CD4-positive, alpha-beta T cell treated with Interleukin-17A for 4 hours (primary cell): ENCODE results near the gene PURA.
A peak's percentile ranks its signal among the peaks of the same experiment; 100 is the strongest.

Experiments
- DNase-seq: peaks from one replicate; pipeline ENCODE4 v3.0.0-alpha.2; 2020; ENCODE audit warnings: mixed read lengths

PURA gene

GRCh38 chr5:140109759-140110645 lies 3.9 kb upstream of the PURA start:
- DNase-seq: no peak

DNA sequence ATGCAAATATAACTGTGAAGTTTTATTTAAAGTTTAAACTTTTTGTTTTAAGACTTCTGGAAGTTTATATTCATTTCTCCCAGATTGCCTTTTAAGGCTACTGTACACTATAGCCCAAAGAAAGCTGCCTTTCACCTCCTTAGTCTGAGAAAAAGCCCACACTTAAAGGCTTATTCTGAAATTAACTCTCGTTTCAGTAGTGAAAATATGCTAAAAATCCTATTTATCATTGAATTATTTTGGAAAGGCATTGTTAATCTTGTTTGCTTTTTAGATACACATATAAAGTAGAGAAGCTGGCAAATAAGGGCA lies 3.3 kb upstream of the PURA start:
- DNase-seq: no peak

DNA sequence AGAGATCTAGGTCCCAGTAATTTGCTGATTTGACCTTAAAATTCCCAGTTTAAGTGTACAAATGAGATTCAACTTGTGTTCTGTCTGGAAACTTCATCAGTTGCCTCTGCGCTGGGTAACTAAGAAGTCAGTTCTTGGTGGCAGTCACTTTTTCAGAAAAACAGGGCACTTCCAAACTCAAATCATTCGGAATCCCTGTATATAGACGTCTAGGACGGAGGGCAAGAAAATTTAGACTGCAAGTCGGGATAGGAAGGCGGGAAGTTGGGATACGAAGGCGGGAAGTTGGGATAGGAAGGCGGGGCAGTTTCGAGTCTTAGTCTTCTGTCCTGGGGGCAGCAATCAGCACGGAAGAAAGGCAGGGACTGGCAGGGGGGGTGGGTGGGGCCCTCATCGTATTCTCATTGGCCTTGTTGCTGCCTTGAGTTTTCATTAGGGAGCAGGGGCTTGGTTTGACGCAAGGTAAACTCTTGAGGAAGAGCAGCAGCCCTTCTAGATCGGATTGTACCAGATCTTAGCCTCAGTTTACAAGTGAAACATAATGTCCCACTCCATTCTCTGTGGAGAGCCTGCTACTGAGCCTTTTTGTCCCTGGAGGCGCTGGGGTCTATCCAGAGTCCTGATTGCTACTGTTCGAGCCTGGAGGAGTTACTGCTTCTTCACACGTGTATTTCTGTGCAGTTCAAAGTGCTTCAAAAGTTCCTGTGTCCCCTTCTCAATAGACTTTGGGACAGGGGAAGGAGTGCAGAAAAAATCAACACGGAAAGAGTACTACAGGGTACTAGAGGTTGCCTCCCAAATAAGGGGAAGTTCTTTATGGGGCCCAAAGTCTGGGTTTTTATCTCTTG lies 2.7 kb upstream of the PURA start:
- DNase-seq: no peak

DNA sequence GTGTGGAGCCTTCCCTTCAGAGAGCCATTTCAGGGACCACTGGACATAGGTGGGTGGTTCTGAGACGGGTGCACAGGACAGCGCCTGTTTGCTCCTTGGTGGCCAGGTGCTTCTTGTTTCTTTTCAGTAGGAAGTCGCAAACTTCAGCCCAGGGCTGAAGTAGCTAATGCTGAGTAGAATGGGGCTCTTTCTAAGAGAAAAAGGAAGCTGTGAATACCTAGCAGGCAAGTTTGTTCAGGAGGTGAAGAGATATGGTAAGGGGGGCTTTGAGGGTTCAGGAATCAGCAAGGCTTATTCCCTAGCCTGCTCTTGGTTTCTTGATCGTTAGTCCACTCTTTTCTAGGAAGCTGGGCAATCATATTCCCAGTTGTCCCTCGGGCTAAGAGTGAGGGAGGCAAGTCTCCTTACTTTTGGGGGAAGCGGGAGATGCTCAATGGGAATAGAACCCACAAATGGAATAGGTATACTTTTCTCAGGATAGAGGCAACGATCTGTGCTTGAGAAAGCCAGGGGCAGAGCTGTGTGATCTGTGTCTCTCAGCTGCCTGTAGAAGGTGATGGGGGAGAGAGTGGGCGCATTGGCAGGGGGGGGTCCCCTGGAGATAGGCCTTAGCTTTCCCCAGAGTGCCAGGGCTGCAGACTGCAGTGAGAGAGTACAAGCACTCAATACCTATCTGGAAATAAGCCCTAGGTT lies 1.9 kb upstream of the PURA start:
- no peak for DNase-seq

DNA sequence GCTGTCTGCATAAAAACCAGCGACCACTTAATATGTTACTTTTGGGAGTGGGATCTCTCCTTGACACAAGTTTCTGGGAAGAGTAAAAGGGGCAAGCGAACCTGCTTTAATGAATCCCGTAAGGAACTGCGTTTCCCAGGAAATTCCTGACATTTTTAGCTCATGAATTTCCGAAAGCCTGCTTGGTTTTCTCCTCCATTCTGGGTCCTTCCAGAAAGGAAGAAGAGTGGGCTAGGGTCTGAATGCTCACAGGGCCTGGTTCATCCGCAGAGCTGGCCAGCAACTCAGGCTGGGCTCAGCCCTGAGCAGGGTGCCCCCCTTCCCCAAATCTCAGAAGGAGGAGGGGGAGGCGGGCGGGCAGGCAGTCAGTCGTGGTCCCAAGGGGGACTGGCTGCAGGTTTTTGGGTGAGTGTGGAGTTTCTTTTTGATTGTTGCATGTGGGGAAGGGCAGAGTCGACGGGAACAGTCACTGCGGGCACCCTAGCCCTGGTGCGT lies 1.2 kb upstream of the PURA start:
- no peak for DNase-seq

DNA sequence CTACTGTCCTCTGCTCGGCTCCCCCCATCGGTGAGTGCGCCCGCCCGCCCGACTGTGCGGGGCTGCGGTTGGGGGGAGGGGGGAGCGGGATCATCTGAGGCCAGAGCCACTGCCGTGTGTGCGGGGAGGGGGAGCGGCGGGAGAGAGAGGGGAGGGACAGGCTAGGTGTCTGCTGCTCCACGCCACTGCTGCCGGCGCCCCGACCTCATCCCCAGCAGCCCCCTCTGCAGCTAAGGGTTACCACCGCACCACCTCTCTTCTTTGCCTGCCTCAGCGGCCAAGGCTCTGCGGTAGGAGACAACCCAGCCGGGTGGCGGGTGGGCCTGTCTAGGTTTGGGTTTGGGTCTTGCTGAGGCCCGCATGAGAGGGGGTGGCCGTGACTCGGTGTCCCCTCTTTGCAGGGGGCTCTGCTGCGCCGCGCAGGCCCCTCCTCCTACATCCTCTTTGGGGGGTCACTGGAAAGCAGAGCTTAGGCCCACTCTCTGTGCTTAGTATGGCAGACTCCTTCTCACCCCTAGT lies 670 bp upstream of the PURA start:
- DNase-seq: peak; percentile 36

DNA sequence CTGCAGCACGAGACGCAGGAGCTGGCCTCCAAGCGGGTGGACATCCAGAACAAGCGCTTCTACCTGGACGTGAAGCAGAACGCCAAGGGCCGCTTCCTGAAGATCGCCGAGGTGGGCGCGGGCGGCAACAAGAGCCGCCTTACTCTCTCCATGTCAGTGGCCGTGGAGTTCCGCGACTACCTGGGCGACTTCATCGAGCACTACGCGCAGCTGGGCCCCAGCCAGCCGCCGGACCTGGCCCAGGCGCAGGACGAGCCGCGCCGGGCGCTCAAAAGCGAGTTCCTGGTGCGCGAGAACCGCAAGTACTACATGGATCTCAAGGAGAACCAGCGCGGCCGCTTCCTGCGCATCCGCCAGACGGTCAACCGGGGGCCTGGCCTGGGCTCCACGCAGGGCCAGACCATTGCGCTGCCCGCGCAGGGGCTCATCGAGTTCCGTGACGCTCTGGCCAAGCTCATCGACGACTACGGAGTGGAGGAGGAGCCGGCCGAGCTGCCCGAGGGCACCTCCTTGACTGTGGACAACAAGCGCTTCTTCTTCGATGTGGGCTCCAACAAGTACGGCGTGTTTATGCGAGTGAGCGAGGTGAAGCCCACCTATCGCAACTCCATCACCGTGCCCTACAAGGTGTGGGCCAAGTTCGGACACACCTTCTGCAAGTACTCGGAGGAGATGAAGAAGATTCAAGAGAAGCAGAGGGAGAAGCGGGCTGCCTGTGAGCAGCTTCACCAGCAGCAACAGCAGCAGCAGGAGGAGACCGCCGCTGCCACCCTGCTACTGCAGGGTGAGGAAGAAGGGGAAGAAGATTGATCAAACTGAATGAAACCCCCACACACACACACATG lies 654 bp downstream of the PURA start:
- DNase-seq: peak; percentile 46

- DNase-seq: no peak
Measured at GRCh38 chr5:140115186-140115500, 1.2 kb downstream of the PURA start.

DNA sequence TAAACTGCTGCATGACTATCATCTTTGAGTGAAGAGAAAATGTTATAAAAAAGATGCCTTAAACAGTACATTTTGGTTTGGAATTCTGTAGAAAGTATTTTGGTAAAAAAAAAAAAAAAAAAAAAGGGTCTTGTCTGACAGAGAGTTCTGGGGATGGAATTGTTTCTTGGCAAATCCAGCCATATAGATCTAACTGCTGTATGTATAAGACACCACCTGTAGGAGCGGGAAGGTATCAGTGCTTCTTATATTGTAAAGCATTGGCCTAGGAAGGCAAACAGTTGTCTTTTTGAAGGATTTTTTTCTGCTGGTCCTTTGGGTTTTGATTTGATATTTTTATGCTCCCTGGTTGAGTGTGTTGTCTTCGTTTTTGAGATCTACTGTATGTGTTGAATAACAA lies 2.8 kb downstream of the PURA start:
- DNase-seq: no peak

GRCh38 chr5:140117523-140117922 lies 3.6 kb downstream of the PURA start:
- no peak for DNase-seq

DNA sequence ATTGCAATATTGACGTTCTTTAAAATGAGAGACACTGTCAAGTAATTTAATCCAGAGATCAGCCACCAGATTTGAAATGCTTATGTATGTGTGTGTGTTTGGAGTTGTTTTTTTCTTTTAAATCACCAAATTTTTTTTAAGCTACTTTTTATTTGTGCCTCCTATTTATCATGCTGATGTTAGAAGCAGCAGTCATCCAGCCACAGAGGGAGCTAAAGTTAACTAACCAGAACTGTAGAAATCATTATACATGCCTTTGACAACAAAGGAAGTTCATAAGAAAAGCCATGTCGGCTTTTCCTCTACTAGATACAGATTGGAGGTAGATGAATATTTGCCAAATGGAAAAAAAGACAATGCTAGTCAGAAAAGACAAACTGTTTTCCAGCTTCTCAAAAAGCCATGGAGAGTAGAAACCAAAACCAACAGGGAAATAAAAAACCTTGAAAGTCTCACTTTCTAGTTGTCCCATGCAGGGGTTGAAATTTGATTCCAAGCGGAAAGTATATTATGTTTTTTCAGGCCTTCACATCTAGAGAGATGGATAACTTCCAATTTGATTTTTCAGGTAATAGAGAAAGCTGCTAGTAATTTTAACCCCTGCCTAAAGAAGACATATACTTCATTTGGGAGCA lies 4.5 kb downstream of the PURA start:
- no peak for DNase-seq

GRCh38 chr5:140125637-140126036 lies 11.7 kb downstream of the PURA start, which contains the start of gene IGIP:
Gene IGIP (plus strand): TSS chr5:140125937. CDS start chr5:140128477, 2,540 bp downstream.
- no peak for DNase-seq

DNA sequence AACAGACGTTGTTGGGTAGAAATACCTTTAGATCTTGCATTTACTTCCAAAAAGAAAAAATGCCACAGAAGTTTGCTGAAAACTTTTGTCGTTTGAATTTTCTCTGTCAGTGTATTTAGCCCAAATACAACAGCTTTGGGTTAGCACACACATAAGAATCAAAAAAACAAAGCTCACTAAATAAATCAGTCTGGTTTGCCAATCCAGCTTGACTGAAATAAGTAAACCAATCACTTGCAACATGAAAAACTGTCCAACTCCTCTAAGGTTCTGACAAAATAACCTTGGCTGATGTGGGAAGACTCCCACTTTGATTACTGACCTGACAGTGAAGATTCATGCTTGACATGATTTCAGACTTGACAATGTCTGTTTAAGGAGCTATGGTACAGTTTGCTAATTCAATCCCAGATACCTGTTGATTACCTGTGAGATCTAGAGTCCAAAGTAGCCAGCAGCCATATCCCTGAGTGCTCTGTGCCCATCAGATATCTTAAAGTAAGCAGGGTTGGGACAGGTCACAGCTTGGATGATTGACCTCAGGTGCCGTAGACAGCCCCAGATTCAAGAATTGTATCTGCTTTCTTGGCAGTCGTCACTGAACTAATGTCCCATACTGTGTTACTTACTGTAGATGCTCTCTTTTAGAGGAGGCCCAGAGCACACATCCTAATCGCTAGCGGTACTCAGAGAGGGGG lies 12.6 kb downstream of the PURA start:
- DNase-seq: no peak

DNA sequence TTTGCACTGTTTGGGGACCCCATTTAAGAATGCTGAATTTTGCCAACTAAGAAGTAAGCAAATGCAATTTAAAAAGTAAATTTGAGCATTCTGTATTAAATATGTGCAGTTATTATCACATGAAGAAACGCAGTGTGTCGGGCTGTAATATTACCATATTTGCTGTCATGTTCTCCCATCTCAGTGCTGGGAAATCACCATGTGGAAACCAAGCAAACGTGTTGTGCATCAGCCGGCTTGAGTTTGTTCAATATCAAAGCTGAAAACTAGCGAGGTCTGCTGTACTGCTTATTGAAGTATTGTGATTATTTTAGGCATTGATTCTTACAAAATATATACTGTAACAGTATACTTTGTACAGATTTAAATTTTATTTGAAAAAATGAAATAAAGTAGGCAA lies 14.5 kb downstream of the PURA start:
- no peak for DNase-seq

DNA sequence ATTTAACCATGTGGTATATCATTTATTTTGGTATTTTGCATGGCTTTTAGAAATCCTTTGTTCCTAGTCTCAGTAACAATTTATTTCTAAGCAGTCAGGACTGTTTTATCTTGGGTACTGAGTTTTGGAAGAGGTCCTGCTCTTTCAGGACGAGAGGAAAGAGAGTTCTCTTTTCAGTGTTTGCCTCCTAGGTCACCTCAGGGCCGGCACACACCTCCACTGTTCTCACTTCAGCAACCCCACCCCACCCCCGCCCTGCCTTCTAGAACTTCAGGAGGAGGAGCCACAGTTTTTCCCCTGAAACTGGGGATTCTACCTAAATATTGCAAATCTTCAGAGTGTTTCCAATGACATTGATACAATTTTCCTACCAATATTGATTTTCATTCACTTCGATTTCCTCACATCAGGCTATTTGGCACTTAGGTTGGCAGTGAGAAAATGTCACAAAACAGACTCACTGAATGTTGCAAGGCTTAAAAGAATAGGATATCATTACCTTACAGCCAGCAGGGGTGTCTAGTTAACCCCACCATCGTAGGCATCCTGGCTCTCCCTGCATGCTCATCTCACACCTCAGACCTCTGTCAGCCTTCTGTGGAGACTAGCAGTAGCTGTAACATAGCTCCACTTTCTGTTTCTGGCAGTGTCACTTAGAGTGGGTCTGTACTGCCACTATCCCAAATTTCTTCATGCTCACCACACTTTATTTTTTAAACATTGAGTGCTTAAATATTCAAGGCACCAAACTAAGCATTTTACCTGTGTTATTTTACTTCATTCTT lies 17.2 kb downstream of the PURA start:
- no peak for DNase-seq

- peak; percentile 27 for DNase-seq
Measured at GRCh38 chr5:140131967-140132409, 18.1 kb downstream of the PURA start.

- DNase-seq: no peak
Measured at GRCh38 chr5:140133514-140134167, 19.7 kb downstream of the PURA start.

GRCh38 chr5:140134277-140134935 lies 20.5 kb downstream of the PURA start:
- no peak for DNase-seq

GRCh38 chr5:140135127-140135526 lies 21.2 kb downstream of the PURA start:
- DNase-seq: no peak
